HG03342 (cell line): Measurements from ENCODE around the gene EHBP1.

Experiments
- ATAC-seq: cut with Tn5 transposase; IDR thresholded peaks from one replicate; pipeline ENCODE4 v1.9.1; 2021; ENCODE audit warnings: mild to moderate bottlenecking, moderate library complexity; ENCODE audit not compliant: unreplicated experiment

The EHBP1 gene

GRCh38 chr2:62871506-62871905 is 166.0 kb downstream of the EHBP1 start:
- no peak for ATAC-seq

DNA sequence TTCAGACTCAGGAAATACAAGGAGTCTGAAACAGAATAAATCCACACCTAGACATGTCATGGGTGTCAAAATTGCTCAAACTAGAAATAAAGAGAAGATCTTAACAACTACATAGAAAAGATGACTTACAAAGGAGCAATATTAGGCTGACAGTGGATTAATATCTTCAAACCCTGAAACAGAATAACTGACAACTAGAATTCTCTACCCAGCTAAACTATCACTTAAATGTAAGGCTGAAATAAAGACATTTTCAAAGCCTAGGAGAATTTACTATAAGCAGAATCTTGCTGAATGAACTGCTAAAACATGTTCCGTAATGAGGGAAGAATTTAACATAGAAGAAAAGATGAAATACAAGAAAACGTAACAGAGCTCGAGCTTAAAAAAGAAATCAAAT is 168.1 kb downstream of the EHBP1 start:
- no peak for ATAC-seq

DNA sequence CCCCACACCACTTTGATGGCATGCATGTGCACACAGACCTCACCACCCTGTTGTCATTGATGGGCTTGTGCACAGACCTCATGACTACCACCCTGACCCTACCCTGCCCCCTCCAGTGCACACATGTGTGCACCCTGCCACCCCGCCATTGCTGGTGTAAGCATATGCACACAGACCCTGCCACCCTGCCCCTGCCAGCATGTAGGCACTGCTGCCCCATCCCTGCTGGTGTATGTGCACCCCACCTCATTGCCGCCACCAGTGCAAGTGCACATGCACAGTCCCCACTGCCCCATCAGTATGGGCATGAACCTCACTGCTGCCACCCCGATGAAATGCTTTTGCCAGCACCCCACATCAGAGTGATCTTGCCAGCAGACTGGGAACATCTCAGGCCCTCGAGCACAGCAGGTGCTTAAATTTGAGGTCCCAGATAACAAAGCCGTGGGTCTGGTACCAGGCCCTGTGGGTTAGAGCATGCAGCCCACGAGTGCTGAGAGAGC is 169.4 kb downstream of the EHBP1 start:
- no peak for ATAC-seq

DNA sequence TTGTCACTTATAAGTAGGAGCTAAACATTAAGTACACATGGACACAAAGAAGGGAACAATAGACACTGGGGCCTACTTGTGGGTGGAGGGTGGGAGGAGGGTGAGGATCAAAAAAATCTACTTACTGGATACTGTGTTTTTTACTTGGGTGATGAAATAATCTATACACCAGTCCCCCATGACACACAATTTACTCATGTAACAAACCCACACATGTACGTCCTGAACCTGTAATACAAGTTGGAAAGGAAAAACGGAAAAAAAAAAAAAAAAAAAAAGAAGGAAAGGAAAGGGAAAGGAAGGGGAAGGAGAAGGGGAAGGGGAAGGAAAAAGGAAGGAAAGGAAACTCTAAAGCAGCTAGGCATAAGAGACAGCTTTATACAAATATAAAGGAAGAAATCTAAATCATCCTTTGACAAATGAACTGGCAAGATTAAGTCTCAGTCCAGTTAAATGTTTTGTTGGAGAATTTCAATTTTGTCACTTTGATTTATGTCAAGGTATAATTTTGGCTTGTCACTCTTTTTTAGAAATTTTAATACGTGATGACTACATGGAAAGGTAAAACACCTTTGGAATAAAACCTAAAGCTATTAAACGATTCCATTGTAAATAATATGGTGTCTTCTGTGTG is 175.8 kb downstream of the EHBP1 start:
- ATAC-seq = no peak

- ATAC-seq = no peak
Measured at GRCh38 chr2:62883629-62884028, 178.1 kb downstream of the EHBP1 start.

DNA sequence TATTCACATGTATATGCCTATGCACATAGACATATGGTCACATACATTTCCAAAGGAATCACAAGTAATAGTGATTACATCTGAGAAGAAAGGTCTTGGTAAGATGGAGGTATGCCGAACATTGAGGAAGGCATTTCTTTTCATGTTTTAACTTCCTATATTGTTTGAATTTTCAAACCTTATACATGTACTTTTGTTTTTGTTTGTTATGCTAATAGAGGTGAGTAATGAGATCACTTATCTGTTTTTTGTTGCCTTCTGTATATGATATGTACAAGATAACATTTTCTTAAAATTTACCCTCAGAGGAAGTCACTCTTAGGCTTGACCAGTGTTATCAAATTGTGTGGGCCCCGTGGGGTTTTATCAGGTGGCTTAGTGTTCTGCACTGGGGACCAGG is 178.6 kb downstream of the EHBP1 start:
- no peak for ATAC-seq

GRCh38 chr2:62884514-62884913 is 179.0 kb downstream of the EHBP1 start:
- ATAC-seq = no peak

DNA sequence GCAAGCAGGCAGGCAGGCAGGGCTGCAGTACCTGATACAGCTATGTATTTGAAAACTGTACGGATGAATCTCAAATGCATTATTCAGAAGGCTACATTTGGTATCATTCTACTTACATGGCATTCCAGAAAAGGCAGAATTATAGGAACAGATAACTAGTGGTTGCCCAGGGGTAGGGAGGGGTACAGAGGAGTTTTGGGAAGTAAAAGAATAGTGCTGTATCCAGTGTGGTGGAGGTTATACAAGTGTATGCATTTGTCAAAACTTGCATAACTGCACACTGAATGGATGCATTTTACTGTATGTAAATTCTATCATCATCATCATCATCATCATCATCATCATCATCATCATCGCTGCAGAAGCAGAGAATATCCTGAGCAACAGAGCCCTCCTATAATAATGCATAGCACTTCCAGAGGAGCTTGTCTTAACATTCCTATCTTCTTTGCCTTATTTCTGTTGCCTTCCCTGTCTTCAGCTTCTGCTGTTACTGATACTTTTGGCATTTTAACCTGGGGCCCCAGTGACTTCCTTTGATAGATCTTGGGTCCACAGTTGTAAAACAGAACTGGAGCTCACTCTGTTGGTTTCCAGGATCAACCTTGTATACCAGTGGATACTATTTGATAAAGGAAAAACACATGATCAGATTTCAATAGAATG is 189.6 kb downstream of the EHBP1 start:
- ATAC-seq = no peak

- ATAC-seq = no peak
Measured at GRCh38 chr2:62895632-62896009, 190.1 kb downstream of the EHBP1 start.

- no peak for ATAC-seq
Measured at GRCh38 chr2:62897187-62897827, 191.8 kb downstream of the EHBP1 start.

DNA sequence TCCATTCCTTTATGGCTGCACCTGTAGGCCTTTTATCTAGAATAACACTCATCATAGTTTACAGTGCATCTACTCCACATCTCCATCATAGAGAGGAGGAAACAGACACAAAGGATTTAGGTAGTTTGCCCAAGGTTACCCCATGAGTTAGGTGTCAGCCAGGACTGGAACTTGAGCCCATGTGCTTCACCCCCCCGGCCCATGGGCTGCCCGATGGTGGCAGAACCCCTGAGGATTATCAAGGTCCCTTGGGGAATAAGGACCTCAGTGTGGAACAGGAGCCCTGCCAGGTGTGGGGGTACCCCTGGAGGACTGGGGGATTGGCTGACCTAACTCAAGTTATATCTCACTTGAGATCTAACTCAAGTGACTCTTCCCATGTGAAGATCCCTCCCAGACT is 198.8 kb downstream of the EHBP1 start:
- ATAC-seq = no peak

- ATAC-seq = no peak
Measured at GRCh38 chr2:62908145-62908544, 202.6 kb downstream of the EHBP1 start.

DNA sequence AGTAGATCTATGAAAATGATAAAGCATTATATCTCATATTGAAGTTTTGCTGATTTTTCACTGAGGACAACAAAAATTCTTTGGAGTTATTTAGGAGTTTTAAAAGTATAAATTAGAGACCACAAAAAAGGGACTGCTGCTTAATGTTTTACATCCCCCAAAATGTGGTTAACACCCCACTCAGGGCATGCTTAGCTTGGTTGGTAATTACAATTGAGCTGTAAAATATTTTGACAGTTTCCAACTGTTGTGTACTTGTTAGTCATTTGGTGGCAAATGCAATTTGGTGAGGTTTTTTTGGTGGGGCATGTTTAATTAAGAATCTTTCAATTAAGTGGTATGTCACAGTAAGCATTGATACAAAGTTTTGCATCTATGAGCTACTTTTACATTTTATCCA is 207.8 kb downstream of the EHBP1 start:
- no peak for ATAC-seq

DNA sequence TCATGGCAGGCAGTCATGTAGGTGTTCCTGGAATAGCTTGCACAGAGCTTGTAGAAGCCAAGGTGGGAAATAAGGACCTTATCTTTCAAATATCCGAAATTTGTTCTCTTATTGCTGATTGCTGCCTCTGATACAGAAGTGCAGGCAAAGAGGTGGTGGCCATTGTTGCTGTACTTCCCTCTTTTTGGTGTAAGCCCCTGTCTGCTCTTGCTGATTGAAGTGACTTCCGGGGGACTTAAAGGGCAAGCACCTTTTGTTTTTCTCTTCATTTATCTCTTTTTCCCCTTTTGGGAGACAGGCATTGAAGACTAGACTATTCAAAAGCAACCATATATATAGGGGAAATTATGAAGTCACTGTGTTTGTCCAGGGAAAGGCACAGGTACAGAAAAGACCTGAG is 213.5 kb downstream of the EHBP1 start:
- ATAC-seq = no peak

DNA sequence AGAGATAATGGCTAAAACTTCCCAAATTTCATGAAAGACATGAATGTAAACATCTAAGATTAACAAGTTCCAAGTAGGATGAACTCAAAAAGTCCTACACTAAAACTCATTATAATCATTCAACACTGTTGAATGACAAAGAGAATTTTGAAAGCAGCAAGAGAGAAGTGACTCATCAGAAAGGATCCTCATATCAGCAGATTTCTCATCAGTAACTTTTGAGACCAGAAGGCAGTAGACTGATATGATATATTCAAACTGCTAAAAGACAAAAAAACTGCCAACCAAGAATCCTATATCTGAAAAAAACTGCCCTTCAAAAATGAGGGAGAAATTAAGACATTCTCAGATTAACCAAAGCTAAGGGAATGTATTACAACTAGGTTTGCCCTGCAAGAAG is 214.6 kb downstream of the EHBP1 start:
- ATAC-seq = no peak

- ATAC-seq = no peak
Measured at GRCh38 chr2:62923242-62923641, 217.7 kb downstream of the EHBP1 start.

- ATAC-seq = no peak
Measured at GRCh38 chr2:62923881-62924280, 218.4 kb downstream of the EHBP1 start.

- ATAC-seq = no peak
Measured at GRCh38 chr2:62928015-62928414, 222.5 kb downstream of the EHBP1 start.

- ATAC-seq = no peak
Measured at GRCh38 chr2:62931536-62931935, 226.0 kb downstream of the EHBP1 start.

DNA sequence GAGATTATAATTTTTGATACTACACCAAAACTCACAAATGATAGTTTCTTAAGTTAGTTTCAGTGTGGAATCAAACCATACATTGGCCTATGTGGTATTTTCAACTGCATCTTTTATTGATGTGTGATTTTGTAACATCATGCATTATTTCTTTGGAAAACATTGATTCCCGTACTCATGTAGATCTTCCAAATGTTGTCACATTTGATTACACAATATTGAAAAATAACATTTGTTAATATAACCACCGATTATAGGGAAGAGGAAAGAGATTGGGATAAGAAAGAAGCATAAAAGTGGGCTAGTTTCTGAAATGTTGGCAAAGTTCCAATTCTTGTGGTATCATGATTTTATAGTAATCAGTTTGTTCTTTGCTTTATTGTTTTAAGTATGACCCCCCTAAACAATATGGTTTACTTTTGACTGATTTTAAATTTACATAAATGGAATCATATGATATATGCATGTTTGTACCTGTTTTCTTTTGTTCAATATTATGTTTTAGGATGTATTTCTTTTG is 227.9 kb downstream of the EHBP1 start:
- ATAC-seq = no peak

- ATAC-seq = no peak
Measured at GRCh38 chr2:62934517-62934916, 229.0 kb downstream of the EHBP1 start.

- no peak for ATAC-seq
Measured at GRCh38 chr2:62938126-62938525, 232.6 kb downstream of the EHBP1 start.
